ENCODE data around the gene LRP6.

LRP6 gene

GRCh38 chr12:12214201-12214600 lies 52.6 kb downstream of the LRP6 start:
- DNase-seq: no peak

DNA sequence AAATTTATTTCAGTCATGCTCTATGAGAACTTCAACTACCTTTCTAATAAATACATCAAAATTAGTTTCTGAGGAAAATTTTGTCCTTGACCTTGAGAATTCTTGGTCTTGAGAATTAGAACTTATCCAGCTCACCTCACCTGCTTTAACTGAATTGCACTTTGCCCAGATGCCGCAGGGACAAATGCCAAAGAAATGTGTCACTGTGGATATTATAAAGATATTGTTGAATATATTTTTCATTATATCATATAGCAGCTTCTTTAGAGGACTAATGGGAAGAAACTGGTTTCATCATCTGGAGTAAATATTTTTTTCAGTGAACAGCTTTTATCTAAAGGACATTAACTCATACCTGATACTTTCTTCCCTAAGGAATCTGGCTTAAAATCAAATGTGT lies 54.1 kb downstream of the LRP6 start:
- DNase-seq: no peak

GRCh38 chr12:12210983-12211382 lies 55.9 kb downstream of the LRP6 start:
- DNase-seq: no peak

GRCh38 chr12:12210416-12210815 lies 56.4 kb downstream of the LRP6 start:
- DNase-seq: no peak

GRCh38 chr12:12209675-12210074 lies 57.2 kb downstream of the LRP6 start:
- no peak for DNase-seq

DNA sequence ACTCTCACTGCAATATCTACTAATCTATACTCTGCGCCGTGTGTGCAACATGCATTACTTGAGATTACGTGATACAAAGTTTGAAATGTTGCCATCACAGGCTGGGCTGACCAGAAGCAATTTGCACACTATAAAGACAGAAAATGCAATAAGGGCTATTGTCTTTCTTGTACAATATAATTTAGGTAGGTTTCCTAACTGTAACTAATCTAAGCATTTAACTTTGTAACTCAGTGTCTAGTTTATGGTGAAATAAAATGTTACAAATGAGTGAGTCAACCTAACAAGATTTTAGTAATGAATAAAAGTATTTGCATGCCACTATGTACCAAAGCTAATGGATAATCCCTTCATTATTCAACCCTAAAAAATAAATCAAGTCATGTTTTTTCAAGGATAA lies 57.8 kb downstream of the LRP6 start:
- DNase-seq: no peak

- DNase-seq: no peak
These were observed 59.1 kb downstream of the LRP6 start for GRCh38 chr12:12207746-12208145.

GRCh38 chr12:12206776-12207388 lies 60.0 kb downstream of the LRP6 start:
- no peak for DNase-seq

GRCh38 chr12:12202747-12203146 lies 64.1 kb downstream of the LRP6 start:
- DNase-seq: no peak

- no peak for DNase-seq
These were observed 64.7 kb downstream of the LRP6 start for GRCh38 chr12:12202105-12202504.

- DNase-seq: no peak
These were observed 65.5 kb downstream of the LRP6 start for GRCh38 chr12:12201274-12201758.

- DNase-seq: no peak
These were observed 66.5 kb downstream of the LRP6 start for GRCh38 chr12:12200363-12200762.

DNA sequence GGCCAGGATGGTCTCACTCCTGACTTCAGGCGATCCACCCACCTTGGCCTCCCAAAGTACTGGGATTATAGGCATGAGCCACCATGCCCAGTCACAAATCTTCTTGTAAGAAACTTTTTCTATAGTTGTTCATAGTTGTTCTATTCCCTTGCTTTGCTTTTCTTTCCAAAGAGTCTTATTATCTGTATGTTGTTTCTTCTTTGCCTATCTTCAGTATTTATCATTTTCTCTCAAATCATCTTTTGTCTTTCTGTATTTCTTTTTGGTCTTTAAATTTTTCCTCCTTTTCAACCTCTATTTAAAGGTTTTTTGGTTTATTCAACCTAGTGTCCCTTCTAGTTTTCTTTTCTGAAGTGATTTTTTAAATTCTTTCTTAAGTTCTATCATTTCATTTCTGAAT lies 68.7 kb downstream of the LRP6 start:
- DNase-seq: no peak

- no peak for DNase-seq
These were observed 69.7 kb downstream of the LRP6 start for GRCh38 chr12:12197128-12197527.

GRCh38 chr12:12195516-12195915 lies 71.3 kb downstream of the LRP6 start:
- no peak for DNase-seq

DNA sequence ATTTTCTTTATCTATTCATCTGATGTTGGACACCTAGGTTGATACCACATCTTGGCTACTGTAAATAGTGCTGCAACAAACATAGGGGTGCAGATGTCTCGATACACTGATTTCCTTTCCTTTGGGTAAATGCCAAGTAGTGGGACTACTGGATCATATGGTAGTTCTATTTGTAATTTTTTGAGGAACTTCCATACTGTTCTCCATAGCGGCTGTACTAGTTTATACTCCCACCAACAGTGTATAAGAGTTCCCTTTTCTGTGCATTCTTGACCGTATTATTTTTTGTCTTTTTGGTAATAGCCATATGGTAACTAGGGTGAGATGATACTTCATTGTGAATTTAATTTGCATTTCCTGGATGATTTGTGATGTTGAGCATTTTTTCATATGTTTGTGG lies 71.8 kb downstream of the LRP6 start:
- DNase-seq: no peak

- no peak for DNase-seq
These were observed 72.6 kb downstream of the LRP6 start for GRCh38 chr12:12194206-12194605.

DNA sequence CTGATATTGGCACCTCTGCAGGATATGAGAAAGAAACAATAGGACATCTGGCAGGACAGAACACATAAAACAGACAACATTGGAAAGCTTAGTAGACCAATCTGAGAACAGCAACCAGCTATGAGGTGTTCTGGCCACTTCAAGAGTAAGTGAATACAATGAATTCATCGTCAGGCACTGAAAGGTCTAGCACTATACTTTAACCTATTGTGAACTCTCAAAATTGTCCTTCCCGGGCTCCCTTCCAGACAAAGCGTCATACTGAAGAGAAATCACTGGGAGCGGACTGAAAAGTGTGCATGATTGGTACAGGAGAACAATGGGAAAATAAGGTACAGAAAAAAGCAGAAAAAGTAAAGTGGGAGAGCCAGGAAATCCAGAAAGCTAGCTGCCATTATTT lies 75.8 kb downstream of the LRP6 start:
- no peak for DNase-seq

DNA sequence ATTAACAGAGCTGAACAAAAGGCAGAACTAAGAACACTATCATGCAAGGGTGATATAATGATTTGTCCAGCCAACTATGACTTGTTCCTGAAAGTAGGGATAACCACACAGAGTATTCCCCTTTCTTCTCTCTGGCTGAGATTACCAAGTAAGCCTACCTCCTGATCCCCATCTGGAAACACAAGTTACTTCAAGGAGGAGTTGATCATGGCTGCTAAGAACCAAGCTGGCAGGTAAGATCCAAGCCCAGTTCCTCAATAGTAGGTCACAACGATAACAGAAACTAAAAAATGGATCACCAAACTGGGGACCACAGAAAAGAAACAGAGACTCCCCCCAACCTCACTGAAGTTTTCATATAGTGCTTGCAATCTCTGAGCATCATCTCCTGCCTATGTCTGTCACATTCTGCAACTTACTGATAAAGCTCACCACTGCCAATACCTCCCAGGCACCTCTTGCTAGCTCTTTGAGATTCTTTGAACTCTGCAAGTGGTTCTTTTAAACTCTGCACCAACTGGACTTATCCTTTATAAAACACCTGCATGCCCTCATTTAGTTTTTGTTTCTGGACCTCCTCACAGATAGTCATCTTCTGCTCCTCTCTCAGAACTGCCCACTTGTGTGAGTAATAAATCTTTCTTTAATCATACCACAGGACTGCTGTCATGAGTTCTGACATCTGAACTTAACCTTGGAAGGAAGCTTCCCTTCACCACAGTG lies 76.6 kb downstream of the LRP6 start:
- DNase-seq: no peak

DNA sequence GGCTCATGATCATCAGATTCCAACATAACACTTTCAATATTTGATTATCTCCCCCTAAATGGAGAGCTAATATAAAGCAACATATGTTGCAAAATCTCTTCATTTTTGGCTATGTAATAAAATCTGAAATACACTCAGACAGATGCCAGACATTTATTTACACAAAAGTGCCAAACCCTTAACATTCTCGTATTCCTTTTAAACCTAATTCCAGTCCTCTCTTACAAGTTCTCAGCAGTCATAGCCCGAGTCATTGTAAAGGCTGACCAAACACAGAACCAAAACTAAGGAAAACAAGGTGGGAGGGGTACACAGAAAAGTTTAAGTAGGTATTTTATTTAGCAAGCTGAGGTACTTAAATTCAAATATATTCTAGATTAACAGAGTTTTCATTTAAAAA lies 81.4 kb downstream of the LRP6 start:
- DNase-seq: no peak

DNA sequence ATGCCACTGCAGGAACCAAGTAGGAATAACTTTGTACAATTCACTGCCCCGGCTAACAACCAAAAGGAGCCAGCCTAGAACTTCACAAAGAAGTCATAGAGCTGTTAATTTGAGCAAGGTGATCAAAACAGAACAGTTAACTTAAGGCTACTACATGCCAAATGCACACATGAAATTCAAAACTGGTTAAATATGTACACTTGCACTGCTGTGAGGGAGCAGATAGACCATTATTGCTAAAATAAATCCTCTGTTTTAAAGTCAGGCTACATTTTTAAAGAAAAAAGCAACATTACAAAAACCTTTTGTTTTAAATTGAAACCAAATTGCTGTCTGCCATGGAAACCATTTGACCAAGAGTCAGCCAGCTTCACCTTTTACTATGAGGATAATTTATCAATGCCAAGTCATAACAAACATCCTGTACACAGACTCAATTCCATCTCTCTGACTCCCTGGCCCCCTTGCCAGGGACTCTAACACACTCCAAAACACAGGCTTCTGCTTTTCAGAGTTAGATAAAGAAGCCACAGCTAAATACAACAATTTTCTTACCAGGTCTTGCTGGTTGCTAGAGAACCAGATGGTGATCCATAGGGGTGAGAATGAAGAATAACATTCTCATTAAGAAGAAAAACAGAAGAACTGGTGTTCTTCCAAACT lies 84.0 kb downstream of the LRP6 start:
- DNase-seq: no peak

DNA sequence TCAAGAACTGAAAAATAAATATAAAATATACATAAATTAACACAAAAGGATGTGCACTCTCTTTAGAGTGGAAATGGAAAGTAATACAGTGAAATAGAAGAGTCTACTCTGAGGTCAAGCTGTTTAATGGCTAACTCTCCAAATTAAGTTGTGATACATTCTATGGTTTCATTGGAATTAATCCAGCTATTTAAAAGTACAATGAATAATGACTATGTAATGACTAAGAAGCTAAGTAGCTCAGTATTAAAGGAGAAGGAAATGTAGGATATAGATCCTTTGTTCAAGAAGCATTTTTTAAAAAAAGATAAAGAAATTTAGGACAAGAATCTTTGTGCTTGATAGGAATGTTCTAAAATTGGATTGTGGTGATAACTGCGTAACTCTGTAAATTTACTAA lies 85.3 kb downstream of the LRP6 start:
- no peak for DNase-seq

DNA sequence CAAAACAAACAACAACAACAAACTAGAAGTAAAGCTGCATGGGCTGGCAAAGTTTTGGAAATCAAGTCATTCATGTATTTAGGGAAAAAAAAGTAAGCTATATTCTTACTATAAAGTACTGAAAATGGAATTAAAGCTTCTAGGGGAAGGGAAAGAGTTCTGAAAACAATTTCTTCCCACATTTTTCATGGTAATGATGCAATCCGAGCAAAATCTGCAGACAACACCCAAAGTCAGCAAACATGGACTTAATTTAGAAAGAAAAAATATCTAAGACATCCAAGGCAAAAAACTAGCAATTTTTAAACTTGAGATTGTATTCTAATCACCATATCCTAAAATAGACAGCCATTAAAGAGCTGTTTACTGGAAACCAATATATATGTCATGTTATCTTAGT lies 86.3 kb downstream of the LRP6 start:
- DNase-seq: no peak

DNA sequence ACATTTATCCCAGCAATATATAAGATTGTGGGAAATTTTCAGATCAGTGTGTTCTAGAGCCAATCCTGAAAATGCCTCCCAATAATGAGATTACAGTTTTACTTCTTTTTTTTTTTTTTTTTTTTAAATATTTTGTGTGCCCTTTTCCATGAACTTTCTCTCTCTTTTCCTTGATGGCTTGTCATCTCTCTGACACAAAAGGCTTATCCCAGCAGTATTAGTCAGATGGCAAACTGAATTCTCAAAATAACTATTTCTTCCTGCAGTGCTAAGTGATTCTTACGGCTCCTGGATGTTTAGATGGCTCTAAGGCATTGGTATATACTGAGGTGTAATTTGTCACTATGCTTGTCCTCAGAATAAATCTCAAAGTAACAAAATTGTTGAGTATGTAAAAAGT lies 86.7 kb downstream of the LRP6 start:
- DNase-seq: no peak

Measured in NCI-H526 (cell line).